Liver (tissue), 3 donors: ENCODE measurements around the gene LHFPL3.

ENCODE experiments used
- EGR1 ChIP-seq, 2 donors: IDR thresholded peaks; 2 replicates each; pipeline ENCODE4 v1.6.1; 2016 to 2018; ENCODE audit warnings: antibody characterized with exemption in 2 of 2, low read depth in 2 of 2
- FOXA1 ChIP-seq: IDR thresholded peaks from 2 replicates; pipeline ENCODE4 v1.6.1; 2016; ENCODE audit warnings: antibody characterized with exemption
- JUND ChIP-seq, 2 donors: IDR thresholded peaks; 2 replicates each; pipeline ENCODE4 v1.6.1; 2016; ENCODE audit warnings: antibody characterized with exemption in 2 of 2
- RAD21 ChIP-seq, 2 donors: IDR thresholded peaks; 2 replicates each; pipeline ENCODE4 v1.6.1; 2016; ENCODE audit warnings: antibody characterized with exemption in 2 of 2, mild to moderate bottlenecking in 2 of 2
- SP1 ChIP-seq: IDR thresholded peaks from 2 replicates; pipeline ENCODE4 v1.6.1; 2018; ENCODE audit warnings: antibody characterized with exemption, mild to moderate bottlenecking
- TAF1 ChIP-seq: conservative IDR thresholded peaks from 2 replicates; pipeline ENCODE4 v1.6.1; 2016; ENCODE audit warnings: antibody characterized with exemption, mild to moderate bottlenecking
- TF ChIP-seq, protein P1 (sequence below): fragments of 150-350 bp; IDR thresholded peaks from 2 replicates; pipeline ENCODE4 v1.5.1; 2017; ENCODE audit warnings: improper control_type of control experiment, low read depth, low read length; ENCODE audit not compliant: missing input control
- TF ChIP-seq, protein P2 (sequence below): IDR thresholded peaks from 2 replicates; pipeline ENCODE4 v1.6.1; 2016; ENCODE audit warnings: antibody characterized with exemption, mild to moderate bottlenecking
- TF ChIP-seq, protein P3 (sequence below): IDR thresholded peaks from 2 replicates; pipeline ENCODE4 v1.6.1; 2016; ENCODE audit warnings: antibody characterized with exemption
- TF ChIP-seq, protein P4 (sequence below): IDR thresholded peaks from 2 replicates; pipeline ENCODE4 v1.6.1; 2016; ENCODE audit warnings: antibody characterized with exemption
- donor health status: healthy.
- donor health status: healthy.

DNA sequence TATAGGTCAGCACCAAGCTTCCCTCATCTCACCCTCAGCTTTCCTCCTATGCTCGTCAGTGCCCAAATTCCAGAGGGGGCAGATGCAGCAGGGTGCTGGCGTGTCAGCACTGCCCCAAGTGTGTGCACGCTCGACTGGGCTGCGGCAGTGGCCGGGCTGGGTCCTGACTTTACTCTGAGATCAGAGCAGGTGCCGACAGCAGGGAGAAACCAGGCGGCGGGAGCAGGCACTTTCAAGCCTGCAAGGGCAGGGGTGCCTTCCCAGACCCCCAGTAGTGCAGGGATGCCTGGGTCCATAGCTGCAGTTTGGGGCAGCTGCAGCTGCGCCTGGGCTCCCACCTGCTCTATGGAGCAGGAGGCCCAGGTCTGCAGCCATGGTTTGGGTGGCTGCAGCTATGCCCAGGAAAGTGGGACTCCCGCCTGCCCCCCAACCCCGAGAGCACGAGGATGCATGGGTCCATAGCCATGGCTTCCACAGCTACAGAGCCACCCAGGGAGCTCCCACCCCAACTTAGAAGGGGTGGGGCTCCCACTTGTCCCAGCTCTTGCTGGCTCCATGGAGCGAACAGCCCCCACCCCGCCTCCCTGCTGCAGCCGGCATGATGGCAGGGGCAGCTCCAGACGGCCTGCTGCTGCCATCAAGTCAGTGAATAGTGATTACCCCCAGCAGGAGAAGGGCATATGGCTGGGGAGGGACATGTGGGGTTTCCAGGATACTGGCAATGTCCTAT lies 486.4 kb downstream of the LHFPL3 start:
- TF ChIP-seq, protein P1, sequence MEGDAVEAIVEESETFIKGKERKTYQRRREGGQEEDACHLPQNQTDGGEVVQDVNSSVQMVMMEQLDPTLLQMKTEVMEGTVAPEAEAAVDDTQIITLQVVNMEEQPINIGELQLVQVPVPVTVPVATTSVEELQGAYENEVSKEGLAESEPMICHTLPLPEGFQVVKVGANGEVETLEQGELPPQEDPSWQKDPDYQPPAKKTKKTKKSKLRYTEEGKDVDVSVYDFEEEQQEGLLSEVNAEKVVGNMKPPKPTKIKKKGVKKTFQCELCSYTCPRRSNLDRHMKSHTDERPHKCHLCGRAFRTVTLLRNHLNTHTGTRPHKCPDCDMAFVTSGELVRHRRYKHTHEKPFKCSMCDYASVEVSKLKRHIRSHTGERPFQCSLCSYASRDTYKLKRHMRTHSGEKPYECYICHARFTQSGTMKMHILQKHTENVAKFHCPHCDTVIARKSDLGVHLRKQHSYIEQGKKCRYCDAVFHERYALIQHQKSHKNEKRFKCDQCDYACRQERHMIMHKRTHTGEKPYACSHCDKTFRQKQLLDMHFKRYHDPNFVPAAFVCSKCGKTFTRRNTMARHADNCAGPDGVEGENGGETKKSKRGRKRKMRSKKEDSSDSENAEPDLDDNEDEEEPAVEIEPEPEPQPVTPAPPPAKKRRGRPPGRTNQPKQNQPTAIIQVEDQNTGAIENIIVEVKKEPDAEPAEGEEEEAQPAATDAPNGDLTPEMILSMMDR, result no peak
- TF ChIP-seq, protein P2, sequence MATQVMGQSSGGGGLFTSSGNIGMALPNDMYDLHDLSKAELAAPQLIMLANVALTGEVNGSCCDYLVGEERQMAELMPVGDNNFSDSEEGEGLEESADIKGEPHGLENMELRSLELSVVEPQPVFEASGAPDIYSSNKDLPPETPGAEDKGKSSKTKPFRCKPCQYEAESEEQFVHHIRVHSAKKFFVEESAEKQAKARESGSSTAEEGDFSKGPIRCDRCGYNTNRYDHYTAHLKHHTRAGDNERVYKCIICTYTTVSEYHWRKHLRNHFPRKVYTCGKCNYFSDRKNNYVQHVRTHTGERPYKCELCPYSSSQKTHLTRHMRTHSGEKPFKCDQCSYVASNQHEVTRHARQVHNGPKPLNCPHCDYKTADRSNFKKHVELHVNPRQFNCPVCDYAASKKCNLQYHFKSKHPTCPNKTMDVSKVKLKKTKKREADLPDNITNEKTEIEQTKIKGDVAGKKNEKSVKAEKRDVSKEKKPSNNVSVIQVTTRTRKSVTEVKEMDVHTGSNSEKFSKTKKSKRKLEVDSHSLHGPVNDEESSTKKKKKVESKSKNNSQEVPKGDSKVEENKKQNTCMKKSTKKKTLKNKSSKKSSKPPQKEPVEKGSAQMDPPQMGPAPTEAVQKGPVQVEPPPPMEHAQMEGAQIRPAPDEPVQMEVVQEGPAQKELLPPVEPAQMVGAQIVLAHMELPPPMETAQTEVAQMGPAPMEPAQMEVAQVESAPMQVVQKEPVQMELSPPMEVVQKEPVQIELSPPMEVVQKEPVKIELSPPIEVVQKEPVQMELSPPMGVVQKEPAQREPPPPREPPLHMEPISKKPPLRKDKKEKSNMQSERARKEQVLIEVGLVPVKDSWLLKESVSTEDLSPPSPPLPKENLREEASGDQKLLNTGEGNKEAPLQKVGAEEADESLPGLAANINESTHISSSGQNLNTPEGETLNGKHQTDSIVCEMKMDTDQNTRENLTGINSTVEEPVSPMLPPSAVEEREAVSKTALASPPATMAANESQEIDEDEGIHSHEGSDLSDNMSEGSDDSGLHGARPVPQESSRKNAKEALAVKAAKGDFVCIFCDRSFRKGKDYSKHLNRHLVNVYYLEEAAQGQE, result no peak
- TF ChIP-seq FOXA1 (no peak), RAD21 (IDR thresholded peaks at IDR 0.05) (no peak), SP1 (no peak), JUND (IDR thresholded peaks at IDR 0.05) (no peak), EGR1 (IDR thresholded peaks at IDR 0.05; ENCODE audit: low read depth in 2 of 2) (no peak), TAF1 (no peak)
- TF ChIP-seq, protein P3, sequence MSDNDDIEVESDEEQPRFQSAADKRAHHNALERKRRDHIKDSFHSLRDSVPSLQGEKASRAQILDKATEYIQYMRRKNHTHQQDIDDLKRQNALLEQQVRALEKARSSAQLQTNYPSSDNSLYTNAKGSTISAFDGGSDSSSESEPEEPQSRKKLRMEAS, result no peak
- TF ChIP-seq, protein P4, sequence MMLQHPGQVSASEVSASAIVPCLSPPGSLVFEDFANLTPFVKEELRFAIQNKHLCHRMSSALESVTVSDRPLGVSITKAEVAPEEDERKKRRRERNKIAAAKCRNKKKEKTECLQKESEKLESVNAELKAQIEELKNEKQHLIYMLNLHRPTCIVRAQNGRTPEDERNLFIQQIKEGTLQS, result no peak
